NT2/D1 (cell line): ENCODE results near the gene PTGES2.

Source experiments
- DNase-seq: peaks from one replicate; pipeline ENCODE4 v3.0.0-alpha.2; 2011; ENCODE audit warnings: low read depth, low spot score
- H3K27me3 ChIP-seq: 2 replicates; pipeline ENCODE4 v1.6.0; 2011; ENCODE audit warnings: mild to moderate bottlenecking; ENCODE audit not compliant: insufficient read length, insufficient read depth
- H3K36me3 ChIP-seq: 2 replicates; pipeline ENCODE4 v1.6.1; 2011; ENCODE audit warnings: mild to moderate bottlenecking, low read length, mixed read lengths; ENCODE audit not compliant: insufficient read depth, insufficient read length
- H3K4me1 ChIP-seq: 2 replicates; pipeline ENCODE4 v1.5.1; 2011; ENCODE audit not compliant: insufficient read depth, insufficient read length
- H3K4me3 ChIP-seq: 2 replicates; pipeline ENCODE4 v1.5.1; 2011; ENCODE audit warnings: low read depth; ENCODE audit not compliant: insufficient read length
- H3K9ac ChIP-seq: 2 replicates; pipeline ENCODE4 v1.6.0; 2011; ENCODE audit warnings: low read depth; ENCODE audit not compliant: insufficient read length
- H3K9me3 ChIP-seq: 2 replicates; pipeline ENCODE4 v1.5.1; 2011; ENCODE audit warnings: mild to moderate bottlenecking, low read length; ENCODE audit not compliant: insufficient read depth
- SUZ12 ChIP-seq: IDR thresholded peaks from 2 replicates; pipeline ENCODE4 v1.6.1; 2011; ENCODE audit not compliant: insufficient read length, insufficient read depth; ENCODE audit errors: extremely low read depth
- YY1 ChIP-seq: IDR thresholded peaks from 2 replicates; pipeline ENCODE4 v1.6.1; 2011; ENCODE audit not compliant: insufficient read length, insufficient read depth
- ZNF274 ChIP-seq: IDR thresholded peaks from 2 replicates; pipeline ENCODE4 v1.6.1; 2011; ENCODE audit warnings: mild to moderate bottlenecking, low read depth, low read length

PTGES2 gene

GRCh38 chr9:128166169-128166568 is 38.6 kb upstream of the PTGES2 start:
- no peak for DNase-seq
- Histone ChIP-seq H3K4me1 (peaks cover 2% of the 10 kb centered on the region), H3K4me3 (no peak overlapping the region), H3K9ac (no peak overlapping the region), H3K36me3 (peaks cover 77% of the 10 kb centered on the region), H3K27me3 (no peaks in the 10 kb centered on the region), H3K9me3 (no peaks in the 10 kb centered on the region)
- TF ChIP-seq YY1 (no peak), SUZ12 (no peak), ZNF274 (no peak)

- H3K36me3 ChIP-seq: peaks cover 68% of the 10 kb centered on the region
- H3K9ac ChIP-seq: no peak overlapping the region
Measured at GRCh38 chr9:128164307-128164885, 36.9 kb upstream of the PTGES2 start.

GRCh38 chr9:128163523-128164306 is 36.2 kb upstream of the PTGES2 start:
- no peak for DNase-seq
- Histone ChIP-seq H3K36me3 (peaks cover 61% of the 10 kb centered on the region), H3K4me3 (no peak overlapping the region), H3K9me3 (no peaks in the 10 kb centered on the region), H3K27me3 (no peaks in the 10 kb centered on the region), H3K4me1 (peaks cover 2% of the 10 kb centered on the region), H3K9ac (no peak overlapping the region)
- TF ChIP-seq SUZ12 (no peak), YY1 (no peak), ZNF274 (no peak)

More at GRCh38 chr9:128164307-128164885, 36.9 kb upstream of the PTGES2 start:
- DNase-seq: no peak
- Histone ChIP-seq H3K4me1 (peaks cover 2% of the 10 kb centered on the region), H3K4me3 (no peak overlapping the region), H3K27me3 (no peaks in the 10 kb centered on the region), H3K9me3 (no peaks in the 10 kb centered on the region)
- TF ChIP-seq YY1 (no peak), ZNF274 (no peak), SUZ12 (no peak)

GRCh38 chr9:128163027-128163515 is 35.5 kb upstream of the PTGES2 start:
- no peak for TF ChIP-seq YY1
- no peak for TF ChIP-seq ZNF274
- TF ChIP-seq SUZ12: no peak
- H3K9me3 ChIP-seq: no peaks in the 10 kb centered on the region
- H3K27me3 ChIP-seq: no peaks in the 10 kb centered on the region
- H3K4me3 ChIP-seq: no peak overlapping the region
- peaks cover 2% of the 10 kb centered on the region for H3K4me1 ChIP-seq
- no peak overlapping the region for H3K9ac ChIP-seq
- H3K36me3 ChIP-seq: peaks cover 57% of the 10 kb centered on the region
- DNase-seq: no peak

- peaks cover 2% of the 10 kb centered on the region for H3K4me1 ChIP-seq
- H3K9me3 ChIP-seq: no peaks in the 10 kb centered on the region
- peaks cover 50% of the 10 kb centered on the region for H3K36me3 ChIP-seq
- TF ChIP-seq ZNF274 (no peak), YY1 (no peak), SUZ12 (no peak)
- H3K9ac ChIP-seq: no peak overlapping the region
- no peak overlapping the region for H3K4me3 ChIP-seq
- DNase-seq: no peak
- H3K27me3 ChIP-seq: no peaks in the 10 kb centered on the region
Measured at GRCh38 chr9:128162215-128163026, 34.9 kb upstream of the PTGES2 start.

GRCh38 chr9:128161215-128161902 is 33.8 kb upstream of the PTGES2 start:
- H3K4me1 ChIP-seq: peaks cover 4% of the 10 kb centered on the region
- DNase-seq: no peak
- H3K9me3 ChIP-seq: no peaks in the 10 kb centered on the region
- H3K36me3 ChIP-seq: peaks cover 40% of the 10 kb centered on the region
- peak overlapping the region; percentile 97 for H3K9ac ChIP-seq
- no peaks in the 10 kb centered on the region for H3K27me3 ChIP-seq
- peak overlapping the region; percentile 87 for H3K4me3 ChIP-seq
- TF ChIP-seq ZNF274 (no peak), YY1 (no peak), SUZ12 (no peak)

- no peaks in the 10 kb centered on the region for H3K9me3 ChIP-seq
- peak overlapping the region; percentile 97 for H3K9ac ChIP-seq
- TF ChIP-seq ZNF274: no peak
- H3K27me3 ChIP-seq: no peaks in the 10 kb centered on the region
- H3K4me1 ChIP-seq: peaks cover 7% of the 10 kb centered on the region
- peak overlapping the region; percentile 87 for H3K4me3 ChIP-seq
- H3K36me3 ChIP-seq: peaks cover 33% of the 10 kb centered on the region
- DNase-seq: no peak
Measured at GRCh38 chr9:128160603-128160987, 33.1 kb upstream of the PTGES2 start.
